22Rv1 (cell line): Measurements from ENCODE around the gene TGM2.

ENCODE experiments used
- H3K27ac ChIP-seq: fragments of 450-650 bp; 2 replicates; pipeline ENCODE4 v1.5.1; 2017
- ZFX ChIP-seq: fragments of 450-650 bp; IDR thresholded peaks from 2 replicates; pipeline ENCODE4 v1.6.1; 2017; ENCODE audit warnings: antibody characterized with exemption, borderline replicate concordance
- TF ChIP-seq, protein P1 (sequence below): fragments of 450-650 bp; IDR thresholded peaks from 2 replicates; pipeline ENCODE4 v1.5.1; 2017; ENCODE audit warnings: mild to moderate bottlenecking

The TGM2 gene

DNA sequence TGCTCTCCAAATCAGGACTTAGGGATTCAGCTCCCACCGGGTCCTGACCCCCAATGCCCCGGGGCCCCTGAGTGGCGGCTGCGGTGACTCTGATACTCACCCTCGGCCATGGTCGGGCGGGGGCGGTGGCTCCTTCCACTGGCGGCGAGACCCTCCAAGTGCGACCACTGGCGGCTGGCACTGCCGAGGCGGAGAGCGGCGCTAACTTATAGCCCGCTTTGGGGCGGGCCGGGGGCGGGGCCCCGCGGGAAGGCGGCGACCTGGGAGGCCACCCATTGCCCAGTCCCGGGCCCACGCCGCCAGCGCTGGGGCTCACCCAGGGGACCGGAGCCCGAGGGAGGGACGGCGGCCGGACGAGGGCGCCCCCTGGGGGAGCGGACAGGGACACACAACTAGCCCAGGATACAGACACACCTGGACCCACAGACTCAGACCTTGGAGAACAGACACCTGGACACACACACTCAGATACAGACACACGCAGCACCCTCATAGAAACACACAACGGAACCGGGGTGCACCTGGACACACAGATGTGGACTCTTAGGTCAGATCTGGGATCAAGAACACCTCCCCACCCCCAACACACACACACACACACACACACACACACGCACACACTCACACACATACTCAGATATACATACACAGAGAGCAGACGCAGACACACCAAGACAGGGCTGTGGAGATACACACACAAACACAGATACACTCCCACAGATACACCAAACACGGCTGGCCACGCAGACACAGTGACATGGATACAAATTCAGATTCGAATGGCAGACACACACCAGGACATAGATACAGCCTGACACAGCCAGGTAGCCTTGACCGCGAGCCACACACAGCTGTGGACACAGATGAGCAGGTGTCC, at the start of gene TGM2:
Gene TGM2, minus strand, starts transcription at position 182 of the 877 bp plus-strand sequence. Its CDS starts 72 bp downstream, at position 110.
- no peak within 1 kb of the TSS for H3K27ac ChIP-seq
- TF ChIP-seq, protein P1, sequence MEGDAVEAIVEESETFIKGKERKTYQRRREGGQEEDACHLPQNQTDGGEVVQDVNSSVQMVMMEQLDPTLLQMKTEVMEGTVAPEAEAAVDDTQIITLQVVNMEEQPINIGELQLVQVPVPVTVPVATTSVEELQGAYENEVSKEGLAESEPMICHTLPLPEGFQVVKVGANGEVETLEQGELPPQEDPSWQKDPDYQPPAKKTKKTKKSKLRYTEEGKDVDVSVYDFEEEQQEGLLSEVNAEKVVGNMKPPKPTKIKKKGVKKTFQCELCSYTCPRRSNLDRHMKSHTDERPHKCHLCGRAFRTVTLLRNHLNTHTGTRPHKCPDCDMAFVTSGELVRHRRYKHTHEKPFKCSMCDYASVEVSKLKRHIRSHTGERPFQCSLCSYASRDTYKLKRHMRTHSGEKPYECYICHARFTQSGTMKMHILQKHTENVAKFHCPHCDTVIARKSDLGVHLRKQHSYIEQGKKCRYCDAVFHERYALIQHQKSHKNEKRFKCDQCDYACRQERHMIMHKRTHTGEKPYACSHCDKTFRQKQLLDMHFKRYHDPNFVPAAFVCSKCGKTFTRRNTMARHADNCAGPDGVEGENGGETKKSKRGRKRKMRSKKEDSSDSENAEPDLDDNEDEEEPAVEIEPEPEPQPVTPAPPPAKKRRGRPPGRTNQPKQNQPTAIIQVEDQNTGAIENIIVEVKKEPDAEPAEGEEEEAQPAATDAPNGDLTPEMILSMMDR = peak; percentile 91
- TF ChIP-seq ZFX = no peak

DNA sequence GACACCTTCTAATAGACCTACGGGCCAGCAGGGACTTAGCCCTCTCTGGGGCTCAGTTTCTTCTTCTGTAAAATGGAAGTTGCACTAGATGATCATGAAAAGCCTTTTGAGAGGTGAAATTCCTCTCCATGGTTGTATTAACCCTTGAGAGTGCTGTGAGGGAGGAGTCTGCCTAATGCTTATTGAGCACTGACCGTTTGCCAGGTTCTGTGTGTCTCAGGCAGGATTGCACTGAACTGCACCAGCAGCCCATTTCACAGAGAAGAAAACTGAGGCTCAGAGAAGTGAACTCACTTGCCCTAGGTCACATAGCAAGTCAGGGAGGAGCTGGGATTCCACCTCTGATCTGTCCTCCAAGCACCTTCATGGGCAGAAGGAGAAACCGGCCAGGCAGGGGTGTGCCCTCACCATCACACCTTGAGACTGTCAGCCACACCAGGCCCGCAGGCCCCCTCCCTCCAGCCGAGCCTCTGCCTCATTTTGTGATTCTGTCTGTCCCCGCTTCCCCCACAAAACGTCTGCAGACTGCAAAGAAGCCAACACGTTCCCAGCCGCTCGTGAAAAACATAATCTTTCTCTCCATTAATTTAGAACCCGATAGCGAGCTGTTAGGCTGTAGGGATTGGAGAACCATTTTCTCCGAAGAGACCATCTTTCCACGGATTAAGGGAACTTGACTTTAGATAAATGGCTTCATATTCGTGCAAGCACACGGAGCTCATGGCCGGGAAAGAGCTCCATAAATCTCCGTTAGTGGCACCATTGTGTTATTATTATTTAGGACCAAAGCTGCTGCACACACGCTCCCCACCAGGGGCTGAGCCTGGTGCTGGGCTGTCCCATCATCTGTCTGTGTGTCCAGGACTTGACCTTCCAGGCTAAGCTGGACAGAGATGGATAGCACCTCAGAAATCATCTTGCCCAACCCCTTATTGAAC, 49.5 kb upstream of the TGM2 start:
- TF ChIP-seq, protein P1 = 0 out of 2 replicates have a peak, but pooled peaks have one; percentile 8
- no peak for TF ChIP-seq ZFX
- H3K27ac ChIP-seq = no peak overlapping the region

DNA sequence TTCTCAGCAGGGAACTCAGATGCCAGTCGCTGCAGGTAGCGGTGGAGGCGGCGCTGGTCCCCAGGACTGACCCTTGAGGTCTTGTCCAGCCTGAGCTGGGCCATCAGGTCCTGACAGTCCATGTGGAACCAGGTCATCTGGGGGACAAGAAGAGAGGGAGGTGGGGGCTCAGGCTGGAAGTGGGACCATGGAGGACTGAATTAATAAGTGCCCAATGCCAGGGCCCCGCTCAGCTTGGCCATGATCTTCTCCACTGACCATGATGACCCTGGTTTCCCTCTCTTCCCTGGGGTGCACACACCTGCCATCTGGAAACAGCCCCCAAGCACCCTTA, 48.5 kb upstream of the TGM2 start:
- no peak overlapping the region for H3K27ac ChIP-seq
- TF ChIP-seq ZFX = no peak
- TF ChIP-seq, protein P1 = no peak

DNA sequence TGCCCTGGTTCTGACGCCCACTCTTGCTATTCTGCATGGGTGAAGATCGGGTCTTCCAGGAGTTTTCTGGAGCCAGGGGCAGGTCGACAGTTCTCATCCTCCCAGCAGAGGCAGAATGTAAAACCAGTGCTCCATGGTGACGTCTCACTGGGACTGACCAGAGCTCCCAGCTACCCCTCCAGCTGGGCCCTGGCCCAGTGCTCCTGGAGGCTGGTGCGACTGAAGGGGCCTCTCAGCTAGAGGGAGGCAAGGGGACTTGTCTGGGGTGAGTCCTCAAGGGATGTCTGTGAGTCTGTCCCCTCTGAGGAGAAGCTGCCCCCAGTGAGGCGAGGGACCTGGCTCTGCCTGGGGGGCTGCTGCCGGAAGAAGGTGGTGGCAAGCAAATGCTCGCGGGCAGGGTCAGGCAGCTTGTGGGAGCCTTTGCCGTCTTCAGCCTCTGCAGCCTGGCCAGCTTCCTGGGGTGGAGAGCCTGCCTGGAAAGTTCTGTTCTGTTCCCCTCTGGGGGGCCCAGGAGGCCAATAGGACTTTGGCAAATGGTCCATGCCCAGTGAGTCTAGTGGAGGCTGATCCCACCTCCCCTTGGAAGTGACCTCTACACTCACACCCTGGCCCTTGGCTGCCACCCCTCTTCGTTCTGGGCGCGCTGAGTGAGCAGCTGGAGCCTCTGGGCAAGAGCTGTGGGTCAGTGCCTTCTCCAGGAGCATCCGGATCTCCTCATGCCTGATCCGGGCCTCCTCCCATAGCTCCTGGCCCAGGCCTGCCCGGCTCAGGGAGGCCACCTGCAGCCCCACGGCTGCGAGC, 47.9 kb upstream of the TGM2 start:
- no peak for TF ChIP-seq ZFX
- TF ChIP-seq, protein P1 = no peak
- no peak overlapping the region for H3K27ac ChIP-seq

DNA sequence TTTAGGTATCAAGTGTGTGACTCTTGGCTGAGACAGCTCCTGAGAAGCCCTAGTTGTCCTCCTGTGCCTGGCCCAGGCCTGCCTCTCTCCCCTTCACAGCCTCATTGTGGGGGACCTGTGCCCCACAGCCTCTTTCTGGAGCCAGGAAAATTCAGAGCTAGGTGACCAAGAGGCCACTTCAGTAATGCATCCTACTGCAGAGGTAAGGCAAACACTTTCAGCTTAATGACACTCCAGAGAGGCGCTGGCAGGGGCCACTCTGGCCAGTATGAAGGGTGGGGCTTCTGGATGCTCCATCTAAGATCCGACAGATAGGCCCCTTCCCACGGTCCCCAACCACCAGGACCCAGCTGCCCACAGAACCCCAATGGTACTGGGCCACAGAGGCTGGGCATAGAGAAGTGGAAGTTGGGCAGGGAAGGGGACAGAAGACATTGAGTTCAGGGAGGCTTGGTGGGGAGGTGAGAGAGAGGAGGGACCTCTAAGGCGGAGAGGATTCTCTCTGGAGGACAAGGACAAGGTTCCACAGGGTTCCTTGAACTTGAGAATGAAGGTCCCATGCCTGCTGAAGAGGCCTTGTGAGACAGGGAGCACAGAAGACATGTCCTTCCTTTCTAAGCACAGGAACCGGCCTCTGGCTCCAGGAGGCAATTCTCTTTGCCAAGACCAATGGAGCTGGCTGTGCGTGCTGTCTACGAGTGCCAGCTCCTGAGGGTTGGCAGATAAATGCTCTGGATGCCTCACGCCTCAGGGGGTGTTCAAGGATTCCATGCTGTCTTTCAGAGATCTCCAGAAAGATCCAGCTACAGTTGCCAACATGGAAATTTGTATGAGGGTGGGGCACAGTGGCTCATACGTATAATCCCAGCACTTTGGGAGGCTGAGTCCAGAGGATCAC, 46.4 kb upstream of the TGM2 start:
- H3K27ac ChIP-seq = no peak overlapping the region
- TF ChIP-seq, protein P1 = no peak
- TF ChIP-seq ZFX = no peak

DNA sequence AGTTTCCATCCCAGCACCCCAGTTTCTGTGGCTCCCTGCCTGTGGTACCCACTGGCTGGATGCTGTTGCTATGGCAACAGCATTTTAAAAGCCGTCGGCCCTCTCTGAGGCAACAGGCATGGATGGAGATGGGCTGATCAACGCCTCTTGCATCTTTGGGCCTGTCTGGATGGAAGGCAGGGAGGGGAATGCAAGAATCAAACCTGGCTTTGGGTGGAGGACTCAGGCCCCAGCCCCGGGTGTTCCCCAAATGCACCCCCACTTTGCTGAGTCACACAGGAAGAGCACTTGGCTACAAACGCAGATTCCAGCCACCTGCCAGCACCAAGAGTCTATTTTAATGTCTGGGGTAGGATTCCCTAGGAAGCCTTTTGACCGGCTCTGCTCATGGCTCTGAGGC, 45.7 kb upstream of the TGM2 start:
- no peak for TF ChIP-seq ZFX
- TF ChIP-seq, protein P1 = no peak
- H3K27ac ChIP-seq = no peak overlapping the region
